GM23248 (cell line): ENCODE measurements around the gene BIRC6.

Experiments
- EZH2 ChIP-seq: fragments of 200-600 bp; sonication (generic); IDR thresholded peaks from 2 replicates; pipeline ENCODE4 v1.6.1; 2018; ENCODE audit warnings: antibody characterized with exemption, mild to moderate bottlenecking; ENCODE audit not compliant: insufficient read depth, poor library complexity, severe bottlenecking
- EZH2phosphoT487 ChIP-seq: fragments of 200-600 bp; sonication (generic); IDR thresholded peaks from 2 replicates; pipeline ENCODE4 v1.6.1; 2018; ENCODE audit warnings: antibody characterized with exemption, moderate library complexity, mild to moderate bottlenecking, low read depth; ENCODE audit not compliant: insufficient read depth

DNA sequence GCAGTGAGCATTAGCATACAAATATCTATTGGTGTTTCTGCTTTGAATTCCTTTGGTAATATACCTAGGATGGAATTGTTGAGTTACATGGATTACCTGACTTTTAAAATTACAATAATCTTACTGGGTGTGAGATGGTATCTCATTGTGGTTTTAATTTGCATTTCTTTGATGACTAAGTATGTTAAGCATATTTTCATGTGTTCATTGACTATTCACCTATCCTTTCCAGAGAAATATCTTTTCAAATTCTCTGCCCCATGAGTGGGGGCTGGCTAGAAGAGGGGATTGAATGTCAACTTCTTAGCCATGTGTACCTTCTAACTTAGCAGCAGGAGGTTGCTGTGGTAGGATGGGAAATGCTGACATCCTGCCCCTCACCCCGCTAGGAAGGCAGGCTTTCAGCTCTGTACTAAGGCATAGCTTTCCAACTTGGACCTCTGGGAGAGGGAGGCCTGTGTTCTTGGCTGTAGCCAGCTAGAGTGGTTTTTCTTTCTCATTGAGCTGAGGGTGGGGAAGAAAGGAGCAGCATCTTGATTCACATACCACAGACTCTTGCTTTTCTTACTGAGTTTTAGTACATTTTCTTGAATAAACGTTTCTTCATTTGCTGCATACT is 207.7 kb downstream of the BIRC6 start:
- no peak for TF ChIP-seq EZH2
- TF ChIP-seq EZH2phosphoT487: no peak
